ENCODE results near the gene EGF.

DNA sequence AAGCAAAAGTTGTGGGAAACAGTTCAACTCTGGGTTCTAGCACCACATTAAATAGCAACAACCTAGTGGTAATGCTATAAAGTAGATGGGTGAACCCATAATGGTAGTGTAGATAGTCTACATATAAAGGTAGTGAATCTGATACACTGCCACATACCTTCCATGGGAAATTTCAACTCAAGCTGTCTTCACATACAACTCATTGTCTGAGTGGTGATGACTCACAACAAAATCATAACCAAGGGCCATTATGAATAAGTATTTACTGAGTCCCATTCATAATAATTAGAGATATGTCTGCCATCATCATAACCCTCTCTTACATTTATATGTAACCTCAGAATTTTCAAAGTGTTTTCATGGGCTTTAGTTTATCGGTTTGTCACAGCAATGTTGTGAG is 34.8 kb downstream of the EGF start:
- TF ChIP-seq BACH2 (CRISPR knock-in tag; IDR thresholded peaks at IDR 0.05; ENCODE audit: borderline replicate concordance): no peak
- no peak for TF ChIP-seq ZFP30 (CRISPR knock-in tag; IDR thresholded peaks at IDR 0.05)
- no peak for TF ChIP-seq RARB (CRISPR knock-in tag; IDR thresholded peaks at IDR 0.05)
- TF ChIP-seq, protein P1, sequence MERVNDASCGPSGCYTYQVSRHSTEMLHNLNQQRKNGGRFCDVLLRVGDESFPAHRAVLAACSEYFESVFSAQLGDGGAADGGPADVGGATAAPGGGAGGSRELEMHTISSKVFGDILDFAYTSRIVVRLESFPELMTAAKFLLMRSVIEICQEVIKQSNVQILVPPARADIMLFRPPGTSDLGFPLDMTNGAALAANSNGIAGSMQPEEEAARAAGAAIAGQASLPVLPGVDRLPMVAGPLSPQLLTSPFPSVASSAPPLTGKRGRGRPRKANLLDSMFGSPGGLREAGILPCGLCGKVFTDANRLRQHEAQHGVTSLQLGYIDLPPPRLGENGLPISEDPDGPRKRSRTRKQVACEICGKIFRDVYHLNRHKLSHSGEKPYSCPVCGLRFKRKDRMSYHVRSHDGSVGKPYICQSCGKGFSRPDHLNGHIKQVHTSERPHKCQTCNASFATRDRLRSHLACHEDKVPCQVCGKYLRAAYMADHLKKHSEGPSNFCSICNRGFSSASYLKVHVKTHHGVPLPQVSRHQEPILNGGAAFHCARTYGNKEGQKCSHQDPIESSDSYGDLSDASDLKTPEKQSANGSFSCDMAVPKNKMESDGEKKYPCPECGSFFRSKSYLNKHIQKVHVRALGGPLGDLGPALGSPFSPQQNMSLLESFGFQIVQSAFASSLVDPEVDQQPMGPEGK (CRISPR knock-in tag; IDR thresholded peaks at IDR 0.05; ENCODE audit: borderline replicate concordance): no peak
- no peak for TF ChIP-seq TOX (CRISPR knock-in tag; IDR thresholded peaks at IDR 0.05; ENCODE audit: borderline replicate concordance)
- TF ChIP-seq ARNTL (CRISPR knock-in tag; IDR thresholded peaks at IDR 0.05; ENCODE audit: borderline replicate concordance, low read depth): no peak
- no peak for TF ChIP-seq SNAI2 (CRISPR knock-in tag; IDR thresholded peaks at IDR 0.05)
- no peak for TF ChIP-seq GLIS3 (CRISPR knock-in tag; IDR thresholded peaks at IDR 0.05)
- TF ChIP-seq ISL1 (CRISPR knock-in tag; IDR thresholded peaks at IDR 0.05): no peak
- no peak for TF ChIP-seq OSR1 (CRISPR knock-in tag; IDR thresholded peaks at IDR 0.05)
- TF ChIP-seq ZNF70 (CRISPR knock-in tag; IDR thresholded peaks at IDR 0.05): no peak
- no peak for TF ChIP-seq ZFP3 (CRISPR knock-in tag; IDR thresholded peaks at IDR 0.05)
- no peak for TF ChIP-seq ZNF8 (CRISPR knock-in tag; IDR thresholded peaks at IDR 0.05)

Measured in SK-N-SH treated with all-trans-retinoic acid at 6 μM for 48 hours (cell line).